H1 (cell line): ENCODE results near the gene IL26. TPM values are rescaled to one million over a fixed set of nuclear protein-coding genes. Genes with fewer than 3 reads are reported as not detected.

Source experiments
- CTCF ChIA-PET: fragments of 300-600 bp; sonication (Branson Sonifier 250); formaldehyde crosslinking; loops from one replicate; lab custom pipeline; 2021; ENCODE audit not compliant: partially characterized antibody; lab: Charles Lee
- POLR2A ChIA-PET: fragments of 300-600 bp; sonication (Branson Sonifier 250); formaldehyde crosslinking; loops from one replicate; lab custom pipeline; 2021; ENCODE audit warnings: inconsistent platforms; ENCODE audit not compliant: partially characterized antibody; lab: Charles Lee
- DNase-seq, 2 experiments: peaks; one replicate each; pipeline versions ENCODE4 v3.0.0 to v3.0.0-alpha.2; 2010 to 2022; ENCODE audit warnings: low spot score in 2 of 2, low read depth in 1 of 2, mixed read lengths in 1 of 2
- FAIRE-seq: peaks from 2 replicates; lab custom pipeline; 2011; peaks lifted over from hg19 to GRCh38; lab: Jason Lieb, UNC
- H2AFZ ChIP-seq: 2 replicates; pipeline ENCODE4 v1.8.1; 2012; ENCODE audit warnings: low read length, inconsistent platforms
- H2AK5ac ChIP-seq: 2 replicates; pipeline ENCODE4 v1.6.1; 2013; ENCODE audit warnings: low read depth, low read length
- H2BK120ac ChIP-seq: replicated peaks from 2 replicates; pipeline ENCODE3; 2013; ENCODE audit warnings: low read depth, low read length, inconsistent platforms
- H2BK12ac ChIP-seq: 2 replicates; pipeline ENCODE4 v1.6.1; 2013; ENCODE audit warnings: low read depth, low read length
- H2BK15ac ChIP-seq: 2 replicates; pipeline ENCODE4 v1.6.1; 2013; ENCODE audit warnings: low read length
- H2BK20ac ChIP-seq: 2 replicates; pipeline ENCODE4 v1.6.1; 2013; ENCODE audit warnings: low read length
- H2BK5ac ChIP-seq: 2 replicates; pipeline ENCODE4 v1.6.1; 2013; ENCODE audit warnings: low read depth, low read length
- H3K14ac ChIP-seq: 2 replicates; pipeline ENCODE4 v1.6.1; 2013; ENCODE audit warnings: inconsistent platforms; ENCODE audit not compliant: insufficient read length
- H3K18ac ChIP-seq: 2 replicates; pipeline ENCODE4 v1.6.1; 2013; ENCODE audit warnings: low read length; ENCODE audit errors: extremely low read depth
- H3K23ac ChIP-seq: 2 replicates; pipeline ENCODE4 v1.6.1; 2013; ENCODE audit warnings: inconsistent platforms; ENCODE audit not compliant: insufficient read length
- H3K23me2 ChIP-seq: 2 replicates; pipeline ENCODE4 v1.6.1; 2013; ENCODE audit warnings: low read depth, low read length
- H3K27ac ChIP-seq: 2 replicates; pipeline ENCODE4 v1.6.1; 2011; ENCODE audit warnings: low read depth, low read length, inconsistent platforms
- H3K27me3 ChIP-seq, 4 experiments: replicated peaks in 1 of 4; 1 replicate in 1 of 4; 2 replicates in 3 of 4; pipeline versions ENCODE4 v1.6.1 to v1.8.1; 2011 to 2013; ENCODE audit warnings: low read length in 3 of 4, mild to moderate bottlenecking in 3 of 4, inconsistent platforms in 2 of 4, mixed read lengths in 2 of 4, moderate library complexity in 1 of 4; ENCODE audit not compliant: control insufficient read depth in 3 of 4, insufficient read depth in 3 of 4; ENCODE audit errors: extremely low read depth in 1 of 4
- H3K36me3 ChIP-seq, 4 experiments: 2 replicates each; pipeline versions ENCODE4 v1.6.1 to v1.8.1; 2011 to 2013; ENCODE audit warnings: mild to moderate bottlenecking in 4 of 4, low read length in 3 of 4, moderate library complexity in 2 of 4, control low read depth in 1 of 4, inconsistent platforms in 1 of 4; ENCODE audit not compliant: insufficient read depth in 4 of 4, control insufficient read depth in 2 of 4
- H3K4ac ChIP-seq: replicated peaks from 2 replicates; pipeline ENCODE3; 2013; ENCODE audit warnings: low read length, low read depth, mixed read lengths, inconsistent platforms; ENCODE audit not compliant: insufficient read length
- H3K4me1 ChIP-seq, 4 experiments: replicated peaks in 1 of 4; 1 replicate in 1 of 4; 2 replicates in 3 of 4; pipeline versions ENCODE4 v1.6.1 to v1.8.1; 2011 to 2013; ENCODE audit warnings: low read length in 3 of 4, inconsistent platforms in 2 of 4, mixed read lengths in 1 of 4; ENCODE audit not compliant: insufficient read depth in 4 of 4, control insufficient read depth in 3 of 4
- H3K4me2 ChIP-seq, 2 experiments: 2 replicates each; pipeline versions ENCODE4 v1.6.1 to v1.8.1; 2011 to 2013; ENCODE audit warnings: low read depth in 2 of 2, low read length in 2 of 2, control low read depth in 1 of 2, inconsistent platforms in 1 of 2, mild to moderate bottlenecking in 1 of 2; ENCODE audit not compliant: insufficient read depth in 1 of 2
- H3K4me3 ChIP-seq, 4 experiments: fragments of 200-600, 300-600 bp in 1 of 4; sonication (generic), shearing (Covaris generic), sonication (Bioruptor Twin) in 1 of 4; 2 replicates each; pipeline versions ENCODE4 v1.5.1 to v1.8.1; 2011 to 2016; ENCODE audit warnings: low read length in 4 of 4, low read depth in 3 of 4, control low read depth in 2 of 4, inconsistent platforms in 2 of 4, mild to moderate bottlenecking in 2 of 4, mixed read lengths in 1 of 4, moderate library complexity in 1 of 4; ENCODE audit not compliant: insufficient read depth in 2 of 4; ENCODE audit errors: extremely low read depth in 1 of 4
- H3K56ac ChIP-seq: replicated peaks from 2 replicates; pipeline ENCODE3; 2013; ENCODE audit warnings: low read depth, mild to moderate bottlenecking, mixed read lengths, low read length, inconsistent platforms; ENCODE audit not compliant: insufficient read length
- H3K79me1 ChIP-seq: 2 replicates; pipeline ENCODE4 v1.6.1; 2013; ENCODE audit warnings: low read depth, low read length, control low read depth
- H3K79me2 ChIP-seq, 2 experiments: 2 replicates each; pipeline versions ENCODE4 v1.6.1 to v1.8.1; 2012 to 2013; ENCODE audit warnings: low read length in 2 of 2, mild to moderate bottlenecking in 2 of 2, inconsistent platforms in 1 of 2; ENCODE audit not compliant: insufficient read depth in 2 of 2, control insufficient read depth in 1 of 2
- H3K9ac ChIP-seq, 4 experiments: replicated peaks in 1 of 4; 1 replicate in 1 of 4; 2 replicates in 3 of 4; pipeline versions ENCODE4 v1.6.1 to v1.8.1; 2011 to 2013; ENCODE audit warnings: low read depth in 3 of 4, low read length in 3 of 4, control low read depth in 2 of 4, mild to moderate bottlenecking in 2 of 4, moderate library complexity in 2 of 4, inconsistent platforms in 1 of 4; ENCODE audit errors: extremely low read depth in 1 of 4
- H3K9me3 ChIP-seq, 2 experiments: 2 replicates each; pipeline versions ENCODE4 v1.6.1 to v1.8.1; 2012 to 2013; ENCODE audit warnings: mild to moderate bottlenecking in 2 of 2, moderate library complexity in 2 of 2, control low read depth in 1 of 2, inconsistent platforms in 1 of 2, low read depth in 1 of 2, low read length in 1 of 2, mixed read lengths in 1 of 2; ENCODE audit not compliant: insufficient read depth in 2 of 2
- H4K20me1 ChIP-seq, 2 experiments: replicated peaks in 1 of 2; 2 replicates each; pipeline versions ENCODE3 to v1.8.1; 2011 to 2013; ENCODE audit warnings: inconsistent platforms in 2 of 2, low read length in 2 of 2, mild to moderate bottlenecking in 1 of 2; ENCODE audit not compliant: insufficient read depth in 2 of 2, control insufficient read depth in 1 of 2
- H4K5ac ChIP-seq: 2 replicates; pipeline ENCODE4 v1.6.1; 2013; ENCODE audit warnings: low read length, low read depth, mixed read lengths, inconsistent platforms; ENCODE audit not compliant: insufficient read length
- H4K8ac ChIP-seq: 2 replicates; pipeline ENCODE4 v1.8.0; 2013; ENCODE audit warnings: mild to moderate bottlenecking, moderate library complexity, low read length, inconsistent platforms; ENCODE audit not compliant: insufficient read depth; ENCODE audit errors: extremely low read depth
- H4K91ac ChIP-seq: replicated peaks from 2 replicates; pipeline ENCODE3; 2013; ENCODE audit warnings: low read length, mixed read lengths, inconsistent platforms; ENCODE audit not compliant: insufficient read length
- MAFK ChIP-seq: IDR thresholded peaks from 2 replicates; pipeline ENCODE4 v1.6.1; 2012; ENCODE audit warnings: low read depth, mild to moderate bottlenecking, improper control_type of control experiment, low read length
- SIRT6 ChIP-seq: IDR thresholded peaks from one replicate; pipeline ENCODE4 v1.7.1; 2012; ENCODE audit warnings: low read length, inconsistent platforms
- SP1 ChIP-seq: IDR thresholded peaks from 2 replicates; pipeline ENCODE4 v1.6.1; 2011; ENCODE audit warnings: low read depth, low read length
- TAF7 ChIP-seq: optimal IDR thresholded peaks from 2 replicates; pipeline ENCODE3; 2011; ENCODE audit warnings: low read depth, mild to moderate bottlenecking, inconsistent platforms, low read length, moderate library complexity, borderline replicate concordance
- WGBS, 2 experiments: shearing (Covaris generic) in 1 of 2; methylation state at CpG; one replicate each; pipeline versions ENCODE4 v1.1.6 to v1.1.7; 2013 to 2015; ENCODE audit warnings: low lambda C conversion rate in 2 of 2, mixed read lengths in 2 of 2, inconsistent platforms in 1 of 2, low coverage in 1 of 2, missing lambda C conversion rate in 1 of 2; ENCODE audit not compliant: insufficient replicate concordance in 2 of 2, insufficient coverage in 1 of 2, insufficient read length in 1 of 2; ENCODE audit errors: extremely low coverage in 1 of 2, missing lambda C conversion rate in 1 of 2; 5-methylcytosine and 5-hydroxymethylcytosine counted together
- polyA plus RNA-seq, 7 experiments: library from polyadenylated mRNA; depleted of rRNA in 3 of 7; stranded (reverse) in 5 of 7; unstranded in 2 of 7; fragments of >200 nt in 5 of 7; fragments of 200-250 nt in 2 of 7; gene quantifications; 1 replicate in 5 of 7; 2 replicates in 1 of 7; 4 replicates in 1 of 7; pipeline versions ENCODE4 v1.2.1 to v1.2.3, GENCODE V29; 2011 to 2013; ENCODE audit warnings: missing spikeins in 2 of 7, mixed read lengths in 2 of 7
- total RNA-seq: library from RNA; stranded (reverse); fragmentation: NEBNext Ultra II Directional; extraction: Animal tissue kit (Norgen Biotek cat#: 25700); gene quantifications from 2 replicates; pipeline ENCODE4 v1.2.1, GENCODE V29; 2021

The IL26 gene
- total and polyA plus RNA-seq, 2 of the 8 experiments (the other 6 are each of a cell fraction or from before 2014, with no cell fraction given): not detected

- POLR2A ChIA-PET: no interaction called here
- Histone ChIP-seq H2BK20ac (no peak overlapping the region), H3K4me2 (no peak overlapping the region), H3K79me2 (no peaks in the 10 kb centered on the region), H3K14ac (no peak overlapping the region), H2BK12ac (no peak overlapping the region), H3K27ac (no peak overlapping the region), H3K36me3 (no peaks in the 10 kb centered on the region), H3K23me2 (no peaks in the 10 kb centered on the region), H3K4ac (no peak overlapping the region), H4K91ac (no peak overlapping the region), H3K9ac (no peak overlapping the region), H4K8ac (no peak overlapping the region), H3K18ac (no peak overlapping the region), H3K4me1 (no peaks in the 10 kb centered on the region), H2BK120ac (no peak overlapping the region), H2AFZ (no peak overlapping the region), H3K9me3 (no peaks in the 10 kb centered on the region), H3K23ac (no peak overlapping the region), H3K4me3 (no peak overlapping the region), H4K20me1 (no peaks in the 10 kb centered on the region), H4K5ac (no peak overlapping the region), H3K56ac (no peak overlapping the region), H3K27me3 (no peaks in the 10 kb centered on the region), H2BK15ac (no peak overlapping the region), H3K79me1 (no peaks in the 10 kb centered on the region), H2BK5ac (no peak overlapping the region), H2AK5ac (no peak overlapping the region)
- 94% methylated on average over 6 of the region's 6 CpGs; no CpG with 5 or more reads in 1 of the 2 experiments for WGBS, 2 experiments
- CTCF ChIA-PET: interaction anchor here (0.8 to 1.8 kb wide), 2 partner anchors 16 to 78 kb away, joined by 3 to 4 read pairs; no protein-coding TSS in a partner anchor
- no peak for FAIRE-seq
- TF ChIP-seq TAF7 (no peak), SIRT6 (no peak), MAFK (no peak), SP1 (no peak)
- no peak for DNase-seq
These were observed 13.8 kb upstream of the IL26 start for GRCh38 chr12:68239309-68239982.
